ENCODE results near the gene MTA3.

DNA sequence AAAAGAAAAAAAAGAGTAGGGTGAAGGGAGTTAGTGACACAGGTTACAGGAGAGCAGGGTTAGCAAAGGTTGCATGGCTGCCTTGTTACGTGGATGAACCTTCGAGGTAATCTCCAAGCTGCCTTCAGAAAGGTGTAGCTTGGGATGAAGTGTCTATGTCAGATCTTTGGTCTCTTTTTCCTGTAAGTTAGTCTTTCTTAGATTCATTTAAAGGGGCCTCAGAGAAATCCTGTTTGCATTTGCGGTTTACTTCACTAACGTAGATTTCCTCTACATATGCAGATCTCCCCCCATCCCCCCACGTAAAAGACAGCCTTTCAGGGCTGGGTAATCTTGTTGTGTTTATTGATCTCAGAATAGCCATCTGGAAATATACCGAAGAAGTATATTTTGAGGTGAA is 83.7 kb downstream of the MTA3 start:
- TF ChIP-seq, protein P1, sequence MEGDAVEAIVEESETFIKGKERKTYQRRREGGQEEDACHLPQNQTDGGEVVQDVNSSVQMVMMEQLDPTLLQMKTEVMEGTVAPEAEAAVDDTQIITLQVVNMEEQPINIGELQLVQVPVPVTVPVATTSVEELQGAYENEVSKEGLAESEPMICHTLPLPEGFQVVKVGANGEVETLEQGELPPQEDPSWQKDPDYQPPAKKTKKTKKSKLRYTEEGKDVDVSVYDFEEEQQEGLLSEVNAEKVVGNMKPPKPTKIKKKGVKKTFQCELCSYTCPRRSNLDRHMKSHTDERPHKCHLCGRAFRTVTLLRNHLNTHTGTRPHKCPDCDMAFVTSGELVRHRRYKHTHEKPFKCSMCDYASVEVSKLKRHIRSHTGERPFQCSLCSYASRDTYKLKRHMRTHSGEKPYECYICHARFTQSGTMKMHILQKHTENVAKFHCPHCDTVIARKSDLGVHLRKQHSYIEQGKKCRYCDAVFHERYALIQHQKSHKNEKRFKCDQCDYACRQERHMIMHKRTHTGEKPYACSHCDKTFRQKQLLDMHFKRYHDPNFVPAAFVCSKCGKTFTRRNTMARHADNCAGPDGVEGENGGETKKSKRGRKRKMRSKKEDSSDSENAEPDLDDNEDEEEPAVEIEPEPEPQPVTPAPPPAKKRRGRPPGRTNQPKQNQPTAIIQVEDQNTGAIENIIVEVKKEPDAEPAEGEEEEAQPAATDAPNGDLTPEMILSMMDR (IDR thresholded peaks at IDR 0.05), result no peak
- TF ChIP-seq POLR2A (IDR thresholded peaks at IDR 0.05) (no peak), POLR2AphosphoS5 (IDR thresholded peaks at IDR 0.05) (no peak), EP300 (IDR thresholded peaks at IDR 0.05; ENCODE audit: low read depth) (no peak)

All from transverse colon (tissue), 4 donors.